HG03469 (cell line): ENCODE data around the gene ZCCHC13.
"Not testable (repeated sequence)": the region's sequence is repeated elsewhere in the genome, so short reads cannot be mapped to it uniquely, and the experiment has no call there.

Experiments
- ATAC-seq: cut with Tn5 transposase; IDR thresholded peaks from one replicate; pipeline ENCODE4 v1.9.1; 2021; ENCODE audit warnings: mild to moderate bottlenecking, moderate library complexity, moderate number of reproducible peaks; ENCODE audit not compliant: unreplicated experiment

The ZCCHC13 gene

GRCh38 chrX:74304016-74304415 is at the start of gene ZCCHC13:
TSS of gene ZCCHC13 (plus strand) at chrX:74304180. CDS start at chrX:74304267, 87 bp downstream.
- no peak for ATAC-seq

GRCh38 chrX:74258111-74258510 is 45.9 kb upstream of the ZCCHC13 start:
- ATAC-seq = not testable (repeated sequence)

- no peak for ATAC-seq
Measured at GRCh38 chrX:74259885-74260491, 44.0 kb upstream of the ZCCHC13 start.

GRCh38 chrX:74262452-74263209 is 41.3 kb upstream of the ZCCHC13 start:
- ATAC-seq = no peak

- ATAC-seq = no peak
Measured at GRCh38 chrX:74270393-74270792, 33.6 kb upstream of the ZCCHC13 start.

- peak; percentile 44 for ATAC-seq
Measured at GRCh38 chrX:74272230-74272629, 31.8 kb upstream of the ZCCHC13 start.

GRCh38 chrX:74274516-74274915 is 29.5 kb upstream of the ZCCHC13 start:
- ATAC-seq = no peak

- ATAC-seq = no peak
Measured at GRCh38 chrX:74277320-74277719, 26.7 kb upstream of the ZCCHC13 start.

GRCh38 chrX:74277846-74278245 is 26.1 kb upstream of the ZCCHC13 start:
- ATAC-seq = no peak

- ATAC-seq = no peak
Measured at GRCh38 chrX:74280759-74281158, 23.2 kb upstream of the ZCCHC13 start.

- ATAC-seq = no peak
Measured at GRCh38 chrX:74284391-74284952, 19.5 kb upstream of the ZCCHC13 start.

- no peak for ATAC-seq
Measured at GRCh38 chrX:74286950-74287740, 16.8 kb upstream of the ZCCHC13 start.

GRCh38 chrX:74291577-74291963 is 12.4 kb upstream of the ZCCHC13 start:
- ATAC-seq = no peak

GRCh38 chrX:74291964-74292807 is 11.8 kb upstream of the ZCCHC13 start:
- ATAC-seq = peak; percentile 90

- ATAC-seq = no peak
Measured at GRCh38 chrX:74292808-74293123, 11.2 kb upstream of the ZCCHC13 start.

- ATAC-seq = no peak
Measured at GRCh38 chrX:74293343-74293946, 10.5 kb upstream of the ZCCHC13 start.

GRCh38 chrX:74295101-74295500 is 8.9 kb upstream of the ZCCHC13 start:
- ATAC-seq = no peak

GRCh38 chrX:74297766-74298165 is 6.2 kb upstream of the ZCCHC13 start:
- no peak for ATAC-seq

- no peak for ATAC-seq
Measured at GRCh38 chrX:74300869-74301268, 3.1 kb upstream of the ZCCHC13 start.

GRCh38 chrX:74318672-74319071 is 14.7 kb downstream of the ZCCHC13 start:
- no peak for ATAC-seq
